ENCODE data around the gene TMEM217. TPM values are rescaled to one million over a fixed set of nuclear protein-coding genes. Genes with fewer than 3 reads are reported as not detected.

Gene TMEM217
- total and polyA plus RNA-seq, 2 of the 8 experiments (the other 6 are each of a cell fraction or from before 2014, with no cell fraction given), result 0.60 to 1.1 TPM

- no peaks in the 10 kb centered on the region for H3K36me3 ChIP-seq (ENCODE audit: control insufficient read depth in 2 of 4, insufficient read depth in 4 of 4, low read length in 3 of 4)
- TF ChIP-seq TBP (IDR thresholded peaks at IDR 0.05; ENCODE audit: low read depth, low read length), result no peak
- TF ChIP-seq KDM4A (IDR thresholded peaks at IDR 0.05; ENCODE audit: low read depth, low read length, severe bottlenecking), result no peak
- TF ChIP-seq ZNF274 (IDR thresholded peaks at IDR 0.05; ENCODE audit: borderline replicate concordance, extremely low read depth, low read length), result no peak
- no peak for TF ChIP-seq SUZ12 (IDR thresholded peaks at IDR 0.05; ENCODE audit: low read length)
- no peak for TF ChIP-seq SRF (IDR thresholded peaks at IDR 0.05; ENCODE audit: low read depth, low read length)
- TF ChIP-seq ATF2 (IDR thresholded peaks at IDR 0.05; ENCODE audit: low read length), result no peak
- no peak for TF ChIP-seq KDM1A (IDR thresholded peaks at IDR 0.05; ENCODE audit: borderline replicate concordance, low read length)
- TF ChIP-seq BRCA1 (IDR thresholded peaks at IDR 0.05; ENCODE audit: low read depth, low read length), result no peak
- TF ChIP-seq TAF1 (IDR thresholded peaks at IDR 0.05; ENCODE audit: low read depth, low read length), result no peak
- no peak for TF ChIP-seq POLR2A (IDR thresholded peaks at IDR 0.05; ENCODE audit: control extremely low read depth in 1 of 2, low read depth in 2 of 2, low read length in 2 of 2)
- TF ChIP-seq POU5F1 (IDR thresholded peaks at IDR 0.05; ENCODE audit: low read depth, low read length), result no peak
- TF ChIP-seq SIRT6 (IDR thresholded peaks at IDR 0.05; ENCODE audit: low read length), result no peak
- TF ChIP-seq BACH1 (IDR thresholded peaks at IDR 0.05; ENCODE audit: low read length), result no peak
- TF ChIP-seq, protein P1, sequence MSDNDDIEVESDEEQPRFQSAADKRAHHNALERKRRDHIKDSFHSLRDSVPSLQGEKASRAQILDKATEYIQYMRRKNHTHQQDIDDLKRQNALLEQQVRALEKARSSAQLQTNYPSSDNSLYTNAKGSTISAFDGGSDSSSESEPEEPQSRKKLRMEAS (IDR thresholded peaks at IDR 0.05), result no peak
Measured at GRCh38 chr6:37243816-37244370, 14.1 kb downstream of the TMEM217 start.

More at GRCh38 chr6:37243816-37244370, 14.1 kb downstream of the TMEM217 start:
- no peak overlapping the region for H2BK5ac ChIP-seq (ENCODE audit: low read depth, low read length)
- no peaks in the 10 kb centered on the region for H3K9me3 ChIP-seq (ENCODE audit: insufficient read depth in 2 of 2, low read depth in 1 of 2, low read length in 1 of 2)
- no peak overlapping the region for H2AFZ ChIP-seq (ENCODE audit: low read length)
- WGBS, 2 experiments (ENCODE audit: extremely low coverage in 1 of 2, insufficient coverage in 1 of 2, insufficient read length in 1 of 2, insufficient replicate concordance in 2 of 2, low coverage in 1 of 2, low lambda C conversion rate in 2 of 2, missing lambda C conversion rate in 1 of 2), result 92% methylated on average over 3 of the region's 3 CpGs; no CpG with 5 or more reads in 1 of the 2 experiments
- H4K20me1 ChIP-seq (replicated peaks in 1 of 2; ENCODE audit: control insufficient read depth in 1 of 2, insufficient read depth in 2 of 2, low read length in 2 of 2), result no peaks in the 10 kb centered on the region
- H3K9ac ChIP-seq (replicated peaks in 1 of 4; ENCODE audit: extremely low read depth in 1 of 4, low read depth in 3 of 4, low read length in 3 of 4), result no peak overlapping the region
- H2BK12ac ChIP-seq (ENCODE audit: low read depth, low read length), result no peak overlapping the region
- no peak overlapping the region for H3K4me2 ChIP-seq (ENCODE audit: insufficient read depth in 1 of 2, low read depth in 2 of 2, low read length in 2 of 2)
- no peak overlapping the region for H3K18ac ChIP-seq (ENCODE audit: extremely low read depth, low read length)
- FAIRE-seq (no peak), DNase-seq (ENCODE audit: low read depth in 1 of 2, low spot score in 2 of 2) (no peak)
- H3K4me3 ChIP-seq (ENCODE audit: extremely low read depth in 1 of 4, insufficient read depth in 2 of 4, low read depth in 3 of 4, low read length in 4 of 4), result no peak overlapping the region
- no peak overlapping the region for H2BK15ac ChIP-seq (ENCODE audit: low read length)
- no peaks in the 10 kb centered on the region for H3K27me3 ChIP-seq (replicated peaks in 1 of 4; ENCODE audit: control insufficient read depth in 3 of 4, extremely low read depth in 1 of 4, insufficient read depth in 3 of 4, low read length in 3 of 4)
- H2BK20ac ChIP-seq (ENCODE audit: low read length), result no peak overlapping the region
- no peak overlapping the region for H2BK120ac ChIP-seq (replicated peaks; ENCODE audit: low read depth, low read length)
- CTCF ChIA-PET (ENCODE audit: partially characterized antibody), result no interaction called here
- no peaks in the 10 kb centered on the region for H3K4me1 ChIP-seq (replicated peaks in 1 of 4; ENCODE audit: control insufficient read depth in 3 of 4, insufficient read depth in 4 of 4, low read length in 3 of 4)
- no peaks in the 10 kb centered on the region for H3K79me1 ChIP-seq (ENCODE audit: low read depth, low read length)
- H3K79me2 ChIP-seq (ENCODE audit: control insufficient read depth in 1 of 2, insufficient read depth in 2 of 2, low read length in 2 of 2), result no peaks in the 10 kb centered on the region
- no peak overlapping the region for H4K91ac ChIP-seq (replicated peaks; ENCODE audit: insufficient read length, low read length)
- POLR2A ChIA-PET (ENCODE audit: partially characterized antibody), result no interaction called here
- H3K4ac ChIP-seq (replicated peaks; ENCODE audit: insufficient read length, low read depth, low read length), result no peak overlapping the region
- no peak overlapping the region for H4K8ac ChIP-seq (ENCODE audit: extremely low read depth, insufficient read depth, low read length)
- no peak overlapping the region for H3K27ac ChIP-seq (ENCODE audit: low read depth, low read length)
- no peak overlapping the region for H3K23ac ChIP-seq (ENCODE audit: insufficient read length)
- no peak overlapping the region for H3K56ac ChIP-seq (replicated peaks; ENCODE audit: insufficient read length, low read depth, low read length)
- no peak overlapping the region for H2AK5ac ChIP-seq (ENCODE audit: low read depth, low read length)
- H3K14ac ChIP-seq (ENCODE audit: insufficient read length), result no peak overlapping the region
- H3K23me2 ChIP-seq (ENCODE audit: low read depth, low read length), result no peaks in the 10 kb centered on the region
- H4K5ac ChIP-seq (ENCODE audit: insufficient read length, low read depth, low read length), result no peak overlapping the region
